Activated CD4-positive, alpha-beta T cell treated with anti-CD3 and anti-CD28 coated beads, Interleukin-2, Interleukin-4, amounts not matched to agents 100 ng/mL and 50 ng/mL, durations not matched to agents 16 hours and 8 hours (primary cell): ENCODE results near the gene TRPM8.
A peak's percentile ranks its signal among the peaks of the same experiment; 100 is the strongest.

Experiments used
- DNase-seq: peaks from one replicate; pipeline ENCODE4 v3.0.0-alpha.2; 2020; ENCODE audit warnings: low spot score

TRPM8 gene

GRCh38 chr2:233976087-233976486 is 58.9 kb downstream of the TRPM8 start:
- DNase-seq: no peak

GRCh38 chr2:233976690-233977294 is 59.6 kb downstream of the TRPM8 start:
- peak; percentile 42 for DNase-seq

GRCh38 chr2:233977296-233977837 is 60.2 kb downstream of the TRPM8 start:
- DNase-seq: no peak

GRCh38 chr2:233979748-233980147 is 62.6 kb downstream of the TRPM8 start:
- no peak for DNase-seq

GRCh38 chr2:233980955-233981561 is 63.9 kb downstream of the TRPM8 start:
- no peak for DNase-seq

GRCh38 chr2:233981574-233982420 is 64.6 kb downstream of the TRPM8 start:
- no peak for DNase-seq

GRCh38 chr2:233982421-233983121 is 65.4 kb downstream of the TRPM8 start:
- DNase-seq: no peak

GRCh38 chr2:233983445-233983844 is 66.3 kb downstream of the TRPM8 start:
- no peak for DNase-seq

GRCh38 chr2:233988581-233988980 is 71.4 kb downstream of the TRPM8 start:
- no peak for DNase-seq

- no peak for DNase-seq
These were observed 72.2 kb downstream of the TRPM8 start for GRCh38 chr2:233989221-233989858.

GRCh38 chr2:233990261-233990798 is 73.2 kb downstream of the TRPM8 start:
- peak; percentile 64 for DNase-seq

GRCh38 chr2:233991196-233991595 is 74.0 kb downstream of the TRPM8 start:
- DNase-seq: no peak

- no peak for DNase-seq
These were observed 75.5 kb downstream of the TRPM8 start for GRCh38 chr2:233992513-233993217.

GRCh38 chr2:233993461-233993860 is 76.3 kb downstream of the TRPM8 start:
- DNase-seq: no peak

- DNase-seq: no peak
These were observed 77.0 kb downstream of the TRPM8 start for GRCh38 chr2:233994151-233994550.

GRCh38 chr2:233996000-233996399 is 78.8 kb downstream of the TRPM8 start:
- DNase-seq: no peak

GRCh38 chr2:233996461-233996860 is 79.3 kb downstream of the TRPM8 start:
- no peak for DNase-seq

GRCh38 chr2:233997707-233998106 is 80.5 kb downstream of the TRPM8 start:
- DNase-seq: no peak

- DNase-seq: no peak
These were observed 82.0 kb downstream of the TRPM8 start for GRCh38 chr2:233999182-233999581.

GRCh38 chr2:234001380-234002160 is 84.4 kb downstream of the TRPM8 start:
- peak; percentile 19 for DNase-seq
